Ishikawa (cell line): ENCODE results near the gene TPT1.

ENCODE experiments used
- CEBPB ChIP-seq: IDR thresholded peaks from 2 replicates; pipeline ENCODE4 v1.6.1; 2012
- EGR1 ChIP-seq: IDR thresholded peaks from 2 replicates; pipeline ENCODE4 v1.6.1; 2012
- EP300 ChIP-seq: IDR thresholded peaks from 2 replicates; pipeline ENCODE4 v1.6.1; 2012; ENCODE audit warnings: borderline replicate concordance
- TAF1 ChIP-seq: IDR thresholded peaks from 2 replicates; pipeline ENCODE4 v1.6.1; 2012; ENCODE audit warnings: low read depth, mild to moderate bottlenecking
- TCF12 ChIP-seq: IDR thresholded peaks from 2 replicates; pipeline ENCODE4 v1.6.1; 2012; ENCODE audit warnings: low read depth
- TF ChIP-seq, protein P1 (sequence below): IDR thresholded peaks from 2 replicates; pipeline ENCODE4 v1.6.1; 2012

DNA sequence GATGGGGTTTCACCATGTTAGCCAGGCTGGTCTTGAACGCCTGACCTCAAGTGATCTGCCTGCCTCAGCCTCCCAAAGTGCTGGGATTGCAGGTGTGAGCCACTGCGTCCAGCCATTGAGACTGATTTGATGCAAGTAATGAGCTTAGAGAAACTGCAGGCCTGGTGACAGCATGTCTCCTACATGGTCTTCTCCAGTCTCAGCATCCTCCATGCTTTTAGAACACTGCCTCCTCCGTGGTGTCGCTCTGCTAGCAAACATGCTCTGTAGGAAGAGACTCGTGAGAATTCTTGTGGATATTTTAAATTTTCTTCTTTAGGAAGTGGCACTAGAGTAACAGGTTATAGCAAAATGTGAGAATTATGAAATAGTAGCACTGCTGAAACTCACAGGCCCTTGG lies 37.1 kb downstream of the TPT1 start:
- TF ChIP-seq CEBPB (no peak), TCF12 (no peak), TAF1 (no peak), EP300 (no peak), EGR1 (no peak)
- TF ChIP-seq, protein P1, sequence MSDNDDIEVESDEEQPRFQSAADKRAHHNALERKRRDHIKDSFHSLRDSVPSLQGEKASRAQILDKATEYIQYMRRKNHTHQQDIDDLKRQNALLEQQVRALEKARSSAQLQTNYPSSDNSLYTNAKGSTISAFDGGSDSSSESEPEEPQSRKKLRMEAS, result no peak
